CD4-positive, alpha-beta T cell treated with Interleukin-17A for 1 hour (primary cell): ENCODE results near the gene SLC27A1.
"Not testable (repeated sequence)": the region's sequence is repeated elsewhere in the genome, so short reads cannot be mapped to it uniquely, and the experiment has no call there.

ENCODE experiments used
- DNase-seq: peaks from one replicate; pipeline ENCODE4 v3.0.0-alpha.2; 2020

The SLC27A1 gene

GRCh38 chr19:17540174-17540573 is 69.8 kb downstream of the SLC27A1 start:
- no peak for DNase-seq

GRCh38 chr19:17541184-17541759 is 70.9 kb downstream of the SLC27A1 start:
- DNase-seq, result no peak

GRCh38 chr19:17542042-17542441 is 71.7 kb downstream of the SLC27A1 start:
- no peak for DNase-seq

GRCh38 chr19:17542793-17543582 is 72.7 kb downstream of the SLC27A1 start:
- no peak for DNase-seq

- DNase-seq, result no peak
Observed at GRCh38 chr19:17543986-17544385, 73.7 kb downstream of the SLC27A1 start.

GRCh38 chr19:17544418-17544817 is 74.1 kb downstream of the SLC27A1 start:
- no peak for DNase-seq

- no peak for DNase-seq
Observed at GRCh38 chr19:17548145-17548544, 77.8 kb downstream of the SLC27A1 start.

GRCh38 chr19:17549085-17549740 is 78.9 kb downstream of the SLC27A1 start:
- DNase-seq, result no peak

GRCh38 chr19:17550076-17550667 is 79.8 kb downstream of the SLC27A1 start:
- no peak for DNase-seq

- DNase-seq, result not testable (repeated sequence)
Observed at GRCh38 chr19:17552735-17553134, 82.4 kb downstream of the SLC27A1 start.

- no peak for DNase-seq
Observed at GRCh38 chr19:17553256-17553655, 82.9 kb downstream of the SLC27A1 start.

GRCh38 chr19:17554968-17555479 is 84.7 kb downstream of the SLC27A1 start:
- DNase-seq, result no peak

GRCh38 chr19:17555480-17555928 is 85.2 kb downstream of the SLC27A1 start, which contains the start of gene COLGALT1:
COLGALT1 (plus strand) TSS chr19:17555649; CDS start chr19:17555714, 65 bp downstream.
- peak; percentile 97 for DNase-seq
